Kidney tubule cell (primary cell): ENCODE measurements around the gene IGLON5.
A peak's percentile ranks its signal among the peaks of the same experiment; 100 is the strongest.

Source experiments
- DNase-seq: peaks from one replicate; pipeline ENCODE4 v3.0.0-alpha.2; 2018; ENCODE audit warnings: low spot score

Gene IGLON5

GRCh38 chr19:51365211-51365964 lies 53.9 kb downstream of the IGLON5 start:
- DNase-seq = peak; percentile 45

GRCh38 chr19:51365965-51366388 lies 54.5 kb downstream of the IGLON5 start, which contains the start of gene ETFB:
TSS of gene ETFB (minus strand) at chr19:51366388. CDS start at chr19:51366326, 62 bp downstream.
- DNase-seq = no peak

GRCh38 chr19:51366389-51367254 lies 55.2 kb downstream of the IGLON5 start:
- peak; percentile 98 for DNase-seq

- no peak for DNase-seq
These were observed 55.8 kb downstream of the IGLON5 start for GRCh38 chr19:51367255-51367564.

- peak; percentile 98 for DNase-seq
These were observed 56.3 kb downstream of the IGLON5 start for GRCh38 chr19:51367565-51368365.

- DNase-seq = no peak
These were observed 57.2 kb downstream of the IGLON5 start, which contains the start of gene CLDND2 for GRCh38 chr19:51368366-51369282. TSS of gene CLDND2 (minus strand) at chr19:51369003. CDS start at chr19:51368577, 426 bp downstream.

GRCh38 chr19:51370230-51370629 lies 58.8 kb downstream of the IGLON5 start:
- no peak for DNase-seq

- DNase-seq = no peak
These were observed 59.8 kb downstream of the IGLON5 start for GRCh38 chr19:51371186-51371690.

GRCh38 chr19:51372021-51372648 lies 60.7 kb downstream of the IGLON5 start:
- no peak for DNase-seq

GRCh38 chr19:51372649-51373504 lies 61.4 kb downstream of the IGLON5 start, which contains the start of gene NKG7:
TSS of gene NKG7 (minus strand) at chr19:51372654. CDS start at chr19:51372535, 119 bp downstream.
- DNase-seq = no peak

GRCh38 chr19:51375504-51376221 lies 64.2 kb downstream of the IGLON5 start:
- DNase-seq = no peak

GRCh38 chr19:51377422-51377821 lies 66.0 kb downstream of the IGLON5 start:
- no peak for DNase-seq

- DNase-seq = no peak
These were observed 68.9 kb downstream of the IGLON5 start for GRCh38 chr19:51380379-51380778.
